ENCODE results near the gene CD6. TPM values are rescaled to one million over a fixed set of nuclear protein-coding genes. Genes with fewer than 3 reads are reported as not detected.

The CD6 gene
- total RNA-seq, 3 donors from 2014 or later = 2.3 to 4.3 (median 2.8) TPM

- Histone ChIP-seq H3K4me1 (ENCODE audit: low read depth) (no peaks in the 10 kb centered on the region), H3K4me3 (no peak overlapping the region), H3K36me3 (ENCODE audit: low read depth) (no peaks in the 10 kb centered on the region), H3K9me3 (no peaks in the 10 kb centered on the region)
- DNase-seq (no peak), ATAC-seq (no peak)
- TF ChIP-seq CTCF (IDR thresholded peaks at IDR 0.05) = no peak
- intact Hi-C loops (cut with DNase I, micrococcal nuclease) = no loop called here
Observed at GRCh38 chr11:61054513-61054912, 83.0 kb downstream of the CD6 start.

GRCh38 chr11:61054927-61055562 is 83.6 kb downstream of the CD6 start:
- no peaks in the 10 kb centered on the region for H3K9me3 ChIP-seq
- H3K4me3 ChIP-seq = no peak overlapping the region
- intact Hi-C loops (cut with DNase I, micrococcal nuclease) = no loop called here
- H3K36me3 ChIP-seq (ENCODE audit: low read depth) = no peaks in the 10 kb centered on the region
- ATAC-seq (peak; percentile 21), DNase-seq (no peak)
- no peak for TF ChIP-seq CTCF (IDR thresholded peaks at IDR 0.05)
- H3K4me1 ChIP-seq (ENCODE audit: low read depth) = no peaks in the 10 kb centered on the region

GRCh38 chr11:61055776-61056175 is 84.3 kb downstream of the CD6 start:
- no peak for DNase-seq
- intact Hi-C loops (cut with DNase I, micrococcal nuclease) = no loop called here
- no peak for TF ChIP-seq CTCF (IDR thresholded peaks at IDR 0.05)

DNA sequence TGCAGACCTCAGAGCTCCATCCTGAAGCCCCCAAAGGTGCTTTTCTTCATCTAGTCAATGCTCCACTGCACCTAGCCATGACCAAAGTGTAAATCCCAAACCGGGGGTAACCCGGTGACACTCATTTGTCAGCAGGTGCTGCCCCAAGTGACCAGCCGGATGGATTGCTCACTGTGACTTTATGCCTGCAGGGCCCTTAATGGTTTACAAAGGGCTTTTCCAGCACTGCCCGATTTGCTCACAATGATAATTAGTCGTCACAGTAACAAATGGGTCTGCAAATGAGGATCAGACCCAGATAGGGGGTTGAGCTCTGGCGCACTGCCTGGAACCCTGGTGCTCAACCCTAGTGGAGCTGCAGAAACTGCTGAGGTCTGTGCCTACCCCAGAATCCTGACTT is 85.1 kb downstream of the CD6 start:
- Histone ChIP-seq H3K36me3 (ENCODE audit: low read depth) (no peaks in the 10 kb centered on the region), H3K4me1 (ENCODE audit: low read depth) (no peaks in the 10 kb centered on the region), H3K9me3 (no peaks in the 10 kb centered on the region), H3K4me3 (no peak overlapping the region)
- no peak for ATAC-seq
- no peak for TF ChIP-seq CTCF (IDR thresholded peaks at IDR 0.05)
- DNase-seq = no peak
- intact Hi-C loops (cut with DNase I, micrococcal nuclease) = no loop called here

More at GRCh38 chr11:61055776-61056175, 84.3 kb downstream of the CD6 start:
- no peak for ATAC-seq
- Histone ChIP-seq H3K36me3 (ENCODE audit: low read depth) (no peaks in the 10 kb centered on the region), H3K4me1 (ENCODE audit: low read depth) (no peaks in the 10 kb centered on the region), H3K9me3 (no peaks in the 10 kb centered on the region), H3K4me3 (no peak overlapping the region)

GRCh38 chr11:61056981-61057380 is 85.5 kb downstream of the CD6 start:
- Histone ChIP-seq H3K36me3 (ENCODE audit: low read depth) (no peaks in the 10 kb centered on the region), H3K4me3 (no peak overlapping the region), H3K9me3 (no peaks in the 10 kb centered on the region), H3K4me1 (ENCODE audit: low read depth) (no peaks in the 10 kb centered on the region)
- DNase-seq (no peak), ATAC-seq (no peak)
- no peak for TF ChIP-seq CTCF (IDR thresholded peaks at IDR 0.05)
- intact Hi-C loops (cut with DNase I, micrococcal nuclease) = no loop called here

DNA sequence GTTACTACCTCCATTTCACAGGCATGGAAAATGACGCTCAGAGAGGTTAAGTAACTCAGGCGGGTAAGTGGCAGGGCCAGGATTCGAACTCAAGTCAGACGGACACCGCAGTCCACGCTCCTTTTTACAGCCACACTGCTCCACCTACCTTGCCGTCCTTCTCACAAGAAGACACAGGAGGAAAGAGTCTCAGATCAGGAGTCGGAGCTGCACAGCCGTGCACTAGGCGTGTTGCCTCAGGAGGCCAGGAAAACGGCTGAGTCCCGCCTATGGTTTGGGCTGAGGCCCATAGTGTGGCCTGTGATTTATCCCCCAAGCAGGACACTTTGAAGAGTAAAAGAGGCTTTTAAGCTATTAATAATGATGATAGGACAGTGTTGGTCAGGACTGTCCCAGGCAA is 86.1 kb downstream of the CD6 start:
- Histone ChIP-seq H3K4me1 (ENCODE audit: low read depth) (no peaks in the 10 kb centered on the region), H3K4me3 (no peak overlapping the region), H3K9me3 (no peaks in the 10 kb centered on the region), H3K36me3 (ENCODE audit: low read depth) (no peaks in the 10 kb centered on the region)
- no peak for ATAC-seq
- no peak for TF ChIP-seq CTCF (IDR thresholded peaks at IDR 0.05)
- intact Hi-C loops (cut with DNase I, micrococcal nuclease) = no loop called here
- no peak for DNase-seq
